HAP-1 (cell line): Measurements from ENCODE around the gene IKZF2.

ENCODE experiments used
- DNase-seq, 2 experiments: peaks; one replicate each; pipeline ENCODE4 v3.0.0-alpha.2; 2016 to 2020; ENCODE audit warnings: low spot score in 2 of 2
- H3K27me3 ChIP-seq: fragments of 250-450 bp; sonication (Bioruptor Pico); 2 replicates; pipeline ENCODE4 v1.5.1; 2020; ENCODE audit warnings: low read depth, mild to moderate bottlenecking, moderate library complexity
- H3K36me3 ChIP-seq: fragments of 250-450 bp; sonication (Bioruptor Pico); replicated peaks from 2 replicates; pipeline ENCODE4 v1.5.1; 2020; ENCODE audit warnings: mild to moderate bottlenecking
- H3K4me1 ChIP-seq: fragments of 250-450 bp; sonication (Bioruptor Pico); 2 replicates; pipeline ENCODE4 v1.5.1; 2020; ENCODE audit warnings: mild to moderate bottlenecking
- H3K4me3 ChIP-seq: fragments of 250-450 bp; sonication (Bioruptor Pico); 2 replicates; pipeline ENCODE4 v1.5.1; 2020; ENCODE audit warnings: mild to moderate bottlenecking, moderate library complexity
- H3K9me3 ChIP-seq: fragments of 250-450 bp; sonication (Bioruptor Pico); 2 replicates; pipeline ENCODE4 v1.5.1; 2020; ENCODE audit warnings: mild to moderate bottlenecking, moderate library complexity
- in situ Hi-C: fragments of 300-500 bp; cut with MboI; formaldehyde crosslinking; loops from 3 replicates; pipeline ENCODE4 v1.14.3; 2020; ENCODE audit warnings: low sequenced_read_pairs, inconsistent platforms, mixed read lengths

IKZF2 gene

DNA sequence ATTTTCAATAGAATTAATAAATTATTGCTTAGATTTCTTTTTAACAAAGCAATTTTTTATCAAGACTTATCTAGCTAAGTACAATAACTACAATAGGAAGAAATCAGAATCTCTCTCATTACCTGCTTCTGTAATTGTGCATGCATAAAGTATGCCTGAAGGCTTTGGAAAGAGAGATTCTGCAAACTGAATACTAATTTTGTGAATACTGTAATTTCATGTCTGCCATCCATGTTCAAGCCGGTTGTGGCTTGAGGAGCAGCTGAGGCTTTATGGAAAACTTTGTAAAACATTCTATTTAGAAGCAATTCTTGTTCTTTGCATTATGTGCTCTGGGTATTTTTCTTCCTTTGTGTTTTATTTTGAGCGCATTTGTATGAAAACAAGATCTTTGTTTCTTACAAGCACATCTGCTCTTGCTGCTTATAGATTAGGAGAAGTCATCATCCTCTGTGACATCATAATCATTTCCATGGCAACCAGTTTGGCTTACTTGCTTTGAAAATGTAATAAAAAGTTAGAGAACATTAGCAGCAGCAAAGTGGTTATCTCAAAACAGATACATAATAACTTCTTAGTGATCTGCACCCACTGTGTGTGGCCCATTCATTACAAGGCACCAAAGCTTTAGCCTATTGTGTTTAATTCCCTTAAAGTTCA is 16.0 kb upstream of the IKZF2 start:
- Histone ChIP-seq H3K4me1 (no peaks in the 10 kb centered on the region; the same call in 1 of the 2 replicates), H3K4me3 (no peak overlapping the region), H3K9me3 (no peaks in the 10 kb centered on the region), H3K36me3 (no peaks in the 10 kb centered on the region), H3K27me3 (peaks cover 7% of the 10 kb centered on the region; the same call in 1 of the 2 replicates)
- no peak for DNase-seq
- in situ Hi-C loops = no loop called here

DNA sequence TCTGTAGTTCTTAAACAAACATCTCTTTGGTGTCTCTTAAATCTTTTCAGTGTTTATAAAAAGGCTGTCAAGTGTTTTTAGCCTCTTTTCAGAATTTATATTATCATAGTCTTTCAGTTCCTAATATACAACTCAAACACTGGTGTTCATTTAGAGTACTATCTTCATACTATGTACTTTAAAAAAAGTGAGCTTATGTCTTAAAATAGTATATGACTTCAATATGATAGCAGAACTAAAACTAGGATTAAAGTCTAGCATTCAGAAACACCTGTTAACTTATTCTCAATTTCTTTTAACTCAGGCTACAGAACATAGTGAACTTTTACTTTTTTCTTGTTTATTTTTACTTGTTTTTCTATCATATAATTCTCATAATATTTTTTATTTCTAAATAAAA is 14.7 kb upstream of the IKZF2 start:
- Histone ChIP-seq H3K27me3 (peaks cover 8% of the 10 kb centered on the region; the same call in 1 of the 2 replicates), H3K9me3 (no peaks in the 10 kb centered on the region), H3K4me3 (no peak overlapping the region), H3K36me3 (no peaks in the 10 kb centered on the region), H3K4me1 (no peaks in the 10 kb centered on the region; the same call in 1 of the 2 replicates)
- in situ Hi-C loops = no loop called here
- no peak for DNase-seq

DNA sequence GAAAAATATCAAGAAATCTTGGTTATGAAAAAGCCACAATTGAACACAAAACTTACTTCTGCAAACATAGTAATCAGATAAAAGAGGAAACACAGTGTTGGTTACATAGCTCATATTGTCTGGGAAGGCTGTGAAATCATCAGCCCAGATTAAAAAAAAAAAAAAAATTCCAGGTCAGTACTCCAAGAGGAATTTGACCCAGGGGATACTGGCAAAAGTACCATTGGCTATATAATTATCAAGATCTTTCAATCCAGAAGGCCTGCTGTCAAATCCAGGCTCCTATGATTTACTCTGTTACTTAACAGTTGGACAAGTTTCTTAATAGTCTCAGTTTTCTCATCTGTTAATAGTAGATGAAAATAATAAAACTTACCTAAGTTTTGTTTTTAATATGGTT is 12.9 kb upstream of the IKZF2 start:
- Histone ChIP-seq H3K4me1 (no peaks in the 10 kb centered on the region; the same call in 1 of the 2 replicates), H3K36me3 (no peaks in the 10 kb centered on the region), H3K9me3 (no peaks in the 10 kb centered on the region), H3K4me3 (no peak overlapping the region), H3K27me3 (peaks cover 8% of the 10 kb centered on the region)
- in situ Hi-C loops = no loop called here
- no peak for DNase-seq

DNA sequence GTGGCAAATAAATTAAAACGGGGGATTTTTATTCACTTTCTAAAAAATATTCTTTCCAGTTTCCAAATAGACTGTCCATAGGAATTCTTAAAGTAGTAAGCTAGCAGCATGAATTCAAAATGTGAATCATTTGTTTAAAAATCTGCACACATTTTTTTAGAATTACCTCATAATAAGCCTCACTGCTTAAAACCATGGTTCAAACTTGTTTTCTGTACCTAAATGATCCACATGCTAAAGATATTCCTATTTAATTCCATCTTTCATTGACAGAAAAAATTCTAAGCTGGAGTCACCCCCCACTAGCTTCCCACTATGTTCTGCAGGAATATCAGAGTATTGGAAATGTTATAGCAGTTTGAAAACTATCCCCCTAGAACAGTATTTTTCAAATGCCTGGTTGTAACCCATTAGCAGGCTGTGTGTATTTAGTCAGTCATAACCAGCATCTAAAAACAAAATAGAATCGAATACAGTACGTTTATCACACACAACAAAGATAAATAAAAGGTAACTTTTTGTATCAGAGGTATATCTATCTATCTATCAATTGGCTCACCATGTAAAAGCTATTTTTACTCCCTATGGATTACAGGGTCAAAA is 11.2 kb upstream of the IKZF2 start:
- H3K4me1 ChIP-seq = no peaks in the 10 kb centered on the region; the same call in 1 of the 2 replicates
- in situ Hi-C loops = no loop called here
- H3K36me3 ChIP-seq = no peaks in the 10 kb centered on the region
- no peak overlapping the region for H3K4me3 ChIP-seq
- no peak for DNase-seq
- H3K9me3 ChIP-seq = no peaks in the 10 kb centered on the region
- H3K27me3 ChIP-seq = peaks cover 11% of the 10 kb centered on the region

DNA sequence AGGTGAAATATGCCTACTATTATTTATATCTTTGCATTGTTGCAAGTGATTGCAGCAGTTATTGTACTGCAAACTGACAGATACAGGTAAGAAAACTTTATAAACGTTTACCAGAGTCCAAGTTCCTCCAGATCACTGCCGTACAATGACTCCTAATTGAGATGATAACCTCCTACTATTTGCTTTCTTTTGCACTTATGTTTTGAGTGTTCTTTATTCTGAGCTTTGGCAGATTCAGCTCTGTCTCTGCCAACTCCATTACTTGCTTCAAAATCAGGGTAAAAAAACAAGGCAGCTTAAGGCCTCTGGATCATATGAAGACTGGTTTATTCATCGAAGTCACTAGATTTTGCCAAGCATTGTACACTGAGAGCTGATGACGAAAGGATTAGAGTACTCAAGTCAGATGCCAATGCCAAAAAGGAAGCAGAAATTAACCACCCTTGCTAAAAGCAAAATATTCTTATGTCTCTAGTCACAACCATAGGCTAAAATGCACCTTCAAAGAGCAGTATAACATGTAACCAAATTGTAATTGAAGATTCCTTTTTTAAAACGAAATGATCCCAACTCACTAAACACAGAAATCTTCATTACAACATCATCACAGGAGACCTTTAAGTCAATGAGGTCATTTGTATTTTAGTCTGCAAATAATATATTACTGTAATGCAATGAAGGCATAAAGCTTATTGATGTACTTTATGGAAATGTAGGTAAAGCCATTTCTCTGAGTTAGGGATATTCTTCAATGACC is 10.5 kb upstream of the IKZF2 start:
- in situ Hi-C loops = no loop called here
- no peak overlapping the region for H3K4me3 ChIP-seq
- no peaks in the 10 kb centered on the region for H3K36me3 ChIP-seq
- H3K9me3 ChIP-seq = no peaks in the 10 kb centered on the region
- H3K4me1 ChIP-seq = no peaks in the 10 kb centered on the region
- DNase-seq = no peak
- peaks cover 11% of the 10 kb centered on the region for H3K27me3 ChIP-seq

DNA sequence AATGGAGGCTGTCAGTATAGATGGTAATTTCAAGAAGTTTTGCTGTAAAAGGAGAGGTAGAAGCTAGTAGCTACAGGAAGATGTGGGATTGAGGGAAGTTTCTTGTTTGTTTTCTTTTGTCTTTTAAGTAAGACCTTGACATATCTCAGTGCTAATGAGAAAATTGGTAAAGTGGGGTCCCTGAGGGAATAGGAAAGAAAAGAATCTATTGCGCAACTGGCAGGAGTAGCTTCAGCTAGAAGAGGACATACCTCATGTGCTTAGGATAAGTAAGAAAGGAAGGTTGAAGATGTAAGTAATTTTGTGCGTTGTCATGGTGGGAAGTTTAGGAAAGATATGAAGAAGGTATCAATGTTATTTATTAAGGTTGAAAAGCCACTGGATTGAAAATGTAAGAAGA is 8.4 kb upstream of the IKZF2 start:
- no peak for DNase-seq
- Histone ChIP-seq H3K27me3 (peaks cover 16% of the 10 kb centered on the region), H3K36me3 (no peaks in the 10 kb centered on the region), H3K4me1 (no peaks in the 10 kb centered on the region), H3K9me3 (no peaks in the 10 kb centered on the region), H3K4me3 (no peak overlapping the region)
- in situ Hi-C loops = no loop called here

DNA sequence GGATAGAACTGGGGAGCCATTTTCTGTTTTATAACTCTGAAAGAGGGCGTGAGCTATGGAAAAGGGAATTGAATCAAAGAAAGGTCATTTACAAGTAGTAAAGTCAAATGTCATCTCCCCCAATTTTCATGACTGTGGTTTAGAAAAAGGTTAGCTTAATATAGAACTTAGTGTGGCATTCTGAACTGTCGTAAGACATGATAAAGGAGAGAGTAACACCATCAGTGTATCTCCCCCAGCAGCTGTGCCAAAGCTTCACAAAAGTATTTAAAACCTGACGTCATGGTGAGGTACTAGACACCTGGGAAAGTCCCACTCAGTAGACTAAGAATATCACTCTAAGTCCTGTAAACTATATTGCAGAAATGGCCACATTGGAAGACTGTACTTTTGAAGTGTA is 5.8 kb upstream of the IKZF2 start:
- Histone ChIP-seq H3K36me3 (no peaks in the 10 kb centered on the region), H3K9me3 (no peaks in the 10 kb centered on the region), H3K4me1 (peaks cover 3% of the 10 kb centered on the region; the same call in 1 of the 2 replicates), H3K4me3 (no peak overlapping the region), H3K27me3 (peaks cover 26% of the 10 kb centered on the region)
- no peak for DNase-seq
- in situ Hi-C loops = no loop called here

DNA sequence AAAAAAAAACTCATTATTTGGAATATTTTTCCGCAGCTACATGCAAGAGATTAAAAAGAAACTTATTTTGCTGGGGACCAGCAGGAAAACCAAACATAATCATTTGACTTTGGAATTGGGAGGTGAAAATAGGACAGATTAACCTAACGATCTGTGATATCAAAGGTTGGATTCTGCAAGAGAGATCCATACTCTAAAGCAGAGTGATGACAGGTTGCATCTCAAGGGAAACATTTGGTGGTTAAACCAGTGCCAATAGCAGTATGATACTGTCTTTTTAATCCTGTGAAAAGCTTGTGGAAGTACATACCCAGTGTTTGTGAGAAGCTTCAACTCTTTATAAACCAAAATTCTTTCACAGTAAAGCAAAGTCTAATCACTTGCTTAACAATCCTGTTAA is 5.3 kb upstream of the IKZF2 start:
- Histone ChIP-seq H3K9me3 (no peaks in the 10 kb centered on the region), H3K4me1 (peaks cover 3% of the 10 kb centered on the region; the same call in 1 of the 2 replicates), H3K27me3 (peaks cover 30% of the 10 kb centered on the region), H3K36me3 (no peaks in the 10 kb centered on the region), H3K4me3 (no peak overlapping the region)
- in situ Hi-C loops = no loop called here
- no peak for DNase-seq

DNA sequence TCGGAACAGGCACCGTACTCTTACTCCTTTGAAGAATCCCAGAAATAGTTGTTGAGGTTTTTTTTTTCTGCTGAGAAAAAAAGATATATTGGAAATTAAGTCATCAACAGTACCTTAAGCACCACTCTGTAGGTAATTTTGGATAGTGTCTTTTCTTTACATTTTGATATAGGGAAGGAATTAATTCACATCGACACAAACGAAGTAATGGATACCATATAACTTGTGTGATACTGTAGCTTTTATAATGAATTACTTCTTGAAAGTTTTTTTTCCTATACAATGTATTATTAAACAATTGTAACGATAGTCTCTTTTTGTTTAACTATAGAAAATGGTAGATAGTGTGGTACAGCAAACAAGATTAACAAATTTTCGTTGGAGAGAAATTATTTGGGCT is 1.5 kb upstream of the IKZF2 start:
- Histone ChIP-seq H3K36me3 (no peaks in the 10 kb centered on the region), H3K4me1 (peaks cover 6% of the 10 kb centered on the region), H3K9me3 (no peaks in the 10 kb centered on the region), H3K4me3 (no peak overlapping the region), H3K27me3 (peaks cover 49% of the 10 kb centered on the region)
- no peak for DNase-seq
- in situ Hi-C loops = no loop called here

DNA sequence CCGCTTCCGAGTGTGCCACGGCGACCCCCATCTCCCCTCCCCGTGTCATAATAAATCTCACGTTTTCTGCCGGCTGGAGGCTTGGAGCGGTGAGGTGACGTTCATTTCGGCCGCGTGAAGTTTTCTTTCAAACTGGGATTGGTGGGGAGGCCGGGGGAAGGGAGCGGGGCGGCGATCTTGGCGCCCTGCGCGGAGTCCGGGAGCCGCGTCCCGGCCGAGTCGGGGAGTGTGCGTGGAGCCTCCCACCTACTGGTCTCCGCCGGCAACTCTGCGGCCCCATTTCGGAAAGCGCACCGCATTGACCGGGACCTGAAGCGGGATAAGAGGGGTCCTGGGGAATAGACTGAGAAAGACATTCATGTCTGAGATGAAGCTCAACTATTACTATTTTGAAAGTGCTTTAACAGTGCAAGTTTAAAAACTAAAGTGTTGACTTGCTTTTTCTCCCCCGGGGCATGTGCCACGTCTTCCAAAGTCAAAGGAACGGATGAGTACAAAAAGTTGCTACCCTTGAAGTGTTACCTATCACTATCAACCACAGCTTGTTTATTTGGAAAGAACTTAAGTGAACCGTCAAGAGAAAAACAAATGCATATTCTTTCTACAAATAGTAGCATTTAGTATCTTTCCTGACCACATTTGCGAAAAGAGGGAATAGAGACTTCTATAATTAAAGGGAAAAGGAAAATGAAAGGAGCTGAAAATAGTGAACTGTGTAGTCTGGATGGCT is 818 bp upstream of the IKZF2 start:
- DNase-seq = peak; percentile 18 to 61
- Histone ChIP-seq H3K4me1 (peaks cover 6% of the 10 kb centered on the region), H3K36me3 (no peaks in the 10 kb centered on the region), H3K4me3 (peak overlapping the region; percentile 46), H3K9me3 (no peaks in the 10 kb centered on the region), H3K27me3 (peaks cover 51% of the 10 kb centered on the region)
- in situ Hi-C loops = no loop called here

DNA sequence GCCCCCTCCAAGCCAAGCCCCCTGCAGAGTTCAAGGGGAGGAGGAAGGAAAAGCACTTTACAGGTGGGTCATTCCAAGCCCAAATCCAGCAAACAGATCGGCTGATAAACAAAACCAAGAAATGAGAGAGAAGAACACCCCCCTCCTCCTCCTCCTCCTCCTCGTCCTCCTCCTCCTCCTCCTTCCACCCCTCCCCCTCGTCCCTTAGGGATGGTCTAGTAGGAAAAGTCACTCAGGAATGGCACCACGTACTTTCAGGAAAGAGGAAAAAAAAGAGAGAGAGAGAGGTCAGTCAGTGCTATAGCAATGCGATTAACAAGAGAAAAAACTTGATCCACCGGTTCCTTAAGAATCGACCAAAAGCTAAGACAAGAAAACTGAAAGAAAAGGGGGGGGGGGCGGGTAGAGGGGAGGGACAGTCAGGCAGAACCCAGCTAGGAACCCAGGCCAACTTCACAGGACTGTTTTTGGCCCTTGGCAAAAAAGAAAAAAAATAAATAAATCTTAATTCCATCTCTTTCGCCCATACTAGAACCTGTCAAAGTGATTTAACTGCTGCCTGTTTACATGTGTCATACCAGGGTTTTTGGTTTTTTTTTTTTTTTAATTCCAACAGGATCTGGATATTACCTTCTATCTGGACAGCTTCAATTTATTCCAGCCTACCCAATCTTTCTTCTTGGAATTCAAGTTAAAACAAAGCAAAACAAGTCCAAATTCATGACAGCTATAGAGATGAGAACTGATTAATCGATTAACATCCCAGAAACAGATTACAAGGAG is 906 bp downstream of the IKZF2 start:
- Histone ChIP-seq H3K36me3 (no peaks in the 10 kb centered on the region), H3K27me3 (peaks cover 51% of the 10 kb centered on the region), H3K4me3 (no peak overlapping the region), H3K9me3 (no peaks in the 10 kb centered on the region), H3K4me1 (peaks cover 6% of the 10 kb centered on the region)
- DNase-seq = no peak
- in situ Hi-C loops = no loop called here

DNA sequence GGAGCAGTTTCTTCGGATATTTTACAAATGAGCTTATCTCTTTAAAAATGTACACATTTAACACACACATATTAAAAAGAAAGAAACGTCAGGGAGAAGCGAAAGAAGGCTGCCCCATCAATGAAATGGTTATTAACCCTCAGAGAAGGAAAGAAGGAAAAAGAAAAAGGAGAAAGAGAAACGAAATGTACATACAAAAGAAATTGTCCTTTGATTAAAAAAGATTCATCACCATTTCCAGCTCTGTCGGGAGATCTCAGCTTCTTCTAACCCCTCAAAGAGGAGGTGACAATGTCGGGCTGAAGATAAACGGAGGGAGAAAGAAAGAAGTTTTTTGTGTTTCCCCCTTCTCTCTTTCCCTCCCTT is 1.5 kb downstream of the IKZF2 start:
- DNase-seq = no peak
- H3K27me3 ChIP-seq = peaks cover 53% of the 10 kb centered on the region
- H3K4me3 ChIP-seq = no peak overlapping the region
- in situ Hi-C loops = no loop called here
- no peaks in the 10 kb centered on the region for H3K9me3 ChIP-seq
- no peaks in the 10 kb centered on the region for H3K36me3 ChIP-seq
- peaks cover 6% of the 10 kb centered on the region for H3K4me1 ChIP-seq

DNA sequence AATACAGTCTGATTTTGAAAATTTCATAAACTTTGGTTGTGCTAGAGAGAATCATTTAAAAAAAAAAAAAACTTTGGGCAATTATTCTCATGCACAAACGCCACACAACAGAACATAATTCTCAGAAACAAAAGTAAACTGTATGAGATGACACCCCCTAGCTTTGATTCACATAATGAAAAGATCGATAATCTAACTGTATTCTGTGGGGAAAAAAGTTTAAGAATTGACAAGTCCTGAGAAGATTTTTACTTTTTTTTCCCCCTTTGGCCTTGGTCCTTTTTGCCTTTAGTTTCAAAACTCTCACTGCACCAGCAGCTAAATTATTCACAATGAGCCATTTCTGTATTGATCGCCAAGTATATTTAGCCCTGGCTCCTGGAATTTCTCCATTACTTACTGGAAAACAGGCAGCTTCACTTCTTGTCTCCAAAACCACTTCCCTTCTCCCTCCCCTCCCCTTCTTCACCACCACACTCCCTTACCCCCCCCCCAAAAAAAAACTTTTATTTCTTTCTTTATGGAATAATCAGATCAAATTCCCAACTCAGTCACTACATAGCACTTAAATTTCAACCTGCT is 2.0 kb downstream of the IKZF2 start:
- H3K4me1 ChIP-seq = peaks cover 6% of the 10 kb centered on the region
- in situ Hi-C loops = no loop called here
- no peaks in the 10 kb centered on the region for H3K9me3 ChIP-seq
- no peak for DNase-seq
- no peak overlapping the region for H3K4me3 ChIP-seq
- no peaks in the 10 kb centered on the region for H3K36me3 ChIP-seq
- H3K27me3 ChIP-seq = peaks cover 56% of the 10 kb centered on the region
